Trophoblast cell (in vitro differentiated cells and primary cell): Measurements from ENCODE around the gene NFX1.

ENCODE experiments used
- DNase-seq, 2 donors: peaks; one replicate each; pipeline ENCODE4 v3.0.0-alpha.2; 2016
- H2AFZ ChIP-seq: 2 replicates; pipeline ENCODE4 v1.6.1; 2013; ENCODE audit warnings: low read length, moderate library complexity, mild to moderate bottlenecking; ENCODE audit not compliant: insufficient read depth, poor library complexity
- H2AK5ac ChIP-seq: 2 replicates; pipeline ENCODE4 v1.6.1; 2013; ENCODE audit warnings: mild to moderate bottlenecking, low read length
- H2BK120ac ChIP-seq: 2 replicates; pipeline ENCODE4 v1.6.1; 2013; ENCODE audit warnings: low read length, mild to moderate bottlenecking, moderate library complexity; ENCODE audit not compliant: insufficient read depth, poor library complexity
- H2BK12ac ChIP-seq: 2 replicates; pipeline ENCODE4 v1.6.1; 2013; ENCODE audit warnings: mild to moderate bottlenecking, low read length, moderate library complexity
- H2BK5ac ChIP-seq: 2 replicates; pipeline ENCODE4 v1.6.1; 2013; ENCODE audit warnings: low read length, low read depth, moderate library complexity, mild to moderate bottlenecking; ENCODE audit not compliant: poor library complexity
- H3K14ac ChIP-seq: 2 replicates; pipeline ENCODE4 v1.6.1; 2013; ENCODE audit warnings: mild to moderate bottlenecking, low read length
- H3K18ac ChIP-seq: 2 replicates; pipeline ENCODE4 v1.6.1; 2013; ENCODE audit warnings: mild to moderate bottlenecking, low read length
- H3K23ac ChIP-seq: 2 replicates; pipeline ENCODE4 v1.6.1; 2013; ENCODE audit warnings: low read length
- H3K27ac ChIP-seq: 2 replicates; pipeline ENCODE4 v1.5.1; 2013; ENCODE audit warnings: low read depth, mild to moderate bottlenecking, inconsistent platforms, low read length, moderate library complexity
- H3K27me3 ChIP-seq: 2 replicates; pipeline ENCODE4 v1.6.1; 2013; ENCODE audit warnings: inconsistent platforms, mild to moderate bottlenecking, low read length, moderate library complexity; ENCODE audit not compliant: insufficient read depth
- H3K36me3 ChIP-seq, 2 experiments: 1 replicate in 1 of 2; 2 replicates in 1 of 2; pipeline ENCODE4 v1.6.1; 2013; ENCODE audit warnings: low read length in 2 of 2, mild to moderate bottlenecking in 2 of 2, moderate library complexity in 1 of 2; ENCODE audit not compliant: insufficient read depth in 2 of 2, control insufficient read depth in 1 of 2
- H3K4ac ChIP-seq: 2 replicates; pipeline ENCODE4 v1.6.1; 2013; ENCODE audit warnings: low read depth, mild to moderate bottlenecking, low read length, moderate library complexity
- H3K4me1 ChIP-seq, 2 experiments: 1 replicate in 1 of 2; 2 replicates in 1 of 2; pipeline ENCODE4 v1.6.1; 2013; ENCODE audit warnings: low read length in 2 of 2, mild to moderate bottlenecking in 2 of 2, moderate library complexity in 1 of 2; ENCODE audit not compliant: insufficient read depth in 2 of 2, control insufficient read depth in 1 of 2
- H3K4me2 ChIP-seq: 2 replicates; pipeline ENCODE4 v1.6.1; 2013; ENCODE audit warnings: inconsistent platforms, mild to moderate bottlenecking, low read length, moderate library complexity
- H3K4me3 ChIP-seq: 2 replicates; pipeline ENCODE4 v1.5.1; 2013; ENCODE audit warnings: mild to moderate bottlenecking, low read depth, low read length, inconsistent platforms
- H3K79me1 ChIP-seq: one replicate; pipeline ENCODE4 v1.6.1; 2013; ENCODE audit warnings: low read length
- H3K79me2 ChIP-seq: 2 replicates; pipeline ENCODE4 v1.6.1; 2013; ENCODE audit warnings: low read length, mild to moderate bottlenecking; ENCODE audit not compliant: control insufficient read depth, insufficient read depth, poor library complexity
- H3K9ac ChIP-seq: 2 replicates; pipeline ENCODE4 v1.6.1; 2013; ENCODE audit warnings: mild to moderate bottlenecking, low read length
- H3K9me3 ChIP-seq: 2 replicates; pipeline ENCODE4 v1.6.1; 2013; ENCODE audit warnings: low read depth, mild to moderate bottlenecking, control low read depth, inconsistent platforms, low read length; ENCODE audit not compliant: insufficient read depth
- H4K12ac ChIP-seq: 2 replicates; pipeline ENCODE4 v1.6.1; 2013; ENCODE audit warnings: low read depth, mild to moderate bottlenecking, low read length, moderate library complexity
- H4K8ac ChIP-seq: 2 replicates; pipeline ENCODE4 v1.6.1; 2013; ENCODE audit warnings: low read depth, mild to moderate bottlenecking, low read length, moderate library complexity
- H4K91ac ChIP-seq: one replicate; pipeline ENCODE4 v1.6.1; 2013; ENCODE audit warnings: low read depth, mild to moderate bottlenecking, low read length, moderate library complexity
- WGBS: extraction: QIAGEN DNeasy Blood & Tissue Kit; methylation state at CpG from one replicate; pipeline ENCODE4 v1.1.7; 2013; ENCODE audit warnings: missing lambda C conversion rate; ENCODE audit not compliant: insufficient read length, insufficient coverage; ENCODE audit errors: extremely low coverage; 5-methylcytosine and 5-hydroxymethylcytosine counted together

NFX1 gene

GRCh38 chr9:33291031-33291397 lies 698 bp downstream of the NFX1 start:
- Histone ChIP-seq H3K4ac (peak overlapping the region; percentile 61), H3K4me3 (peak overlapping the region; percentile 95), H3K27ac (peak overlapping the region; percentile 84), H2AFZ (peak overlapping the region; percentile 62), H3K9me3 (no peaks in the 10 kb centered on the region), H3K4me2 (peak overlapping the region; percentile 70), H2BK120ac (peak overlapping the region; percentile 85), H3K79me2 (peaks cover 10% of the 10 kb centered on the region), H4K8ac (peak overlapping the region; percentile 89), H3K79me1 (peaks cover 10% of the 10 kb centered on the region), H3K4me1 (peaks cover 3% of the 10 kb centered on the region in 2 experiments), H3K18ac (peak overlapping the region; percentile 83), H2AK5ac (peak overlapping the region; percentile 46), H3K14ac (peak overlapping the region; percentile 91), H3K9ac (peak overlapping the region; percentile 86), H4K91ac (peak overlapping the region; percentile 87), H3K23ac (no peak overlapping the region), H2BK5ac (peak overlapping the region; percentile 63), H4K12ac (peak overlapping the region; percentile 89), H2BK12ac (no peak overlapping the region), H3K36me3 (peaks cover 7 to 13% of the 10 kb centered on the region in 2 experiments), H3K27me3 (no peaks in the 10 kb centered on the region)
- no CpG with 5 or more reads among the region's 7 CpGs for WGBS
- no peak for DNase-seq

GRCh38 chr9:33291901-33292300 lies 1.6 kb downstream of the NFX1 start:
- no peak overlapping the region for H4K8ac ChIP-seq
- H4K12ac ChIP-seq, result no peak overlapping the region
- no peak overlapping the region for H3K9ac ChIP-seq
- H3K23ac ChIP-seq, result no peak overlapping the region
- no peak overlapping the region for H4K91ac ChIP-seq
- no peak for DNase-seq
- peaks cover 10% of the 10 kb centered on the region for H3K79me1 ChIP-seq
- H3K4ac ChIP-seq, result peak overlapping the region; percentile 15
- no peak overlapping the region for H2AFZ ChIP-seq
- no CpG with 5 or more reads among the region's 5 CpGs for WGBS
- H3K27me3 ChIP-seq, result no peaks in the 10 kb centered on the region
- no peak overlapping the region for H2BK12ac ChIP-seq
- H2BK120ac ChIP-seq, result no peak overlapping the region
- no peak overlapping the region for H2AK5ac ChIP-seq
- H3K18ac ChIP-seq, result no peak overlapping the region
- no peaks in the 10 kb centered on the region for H3K9me3 ChIP-seq
- no peak overlapping the region for H2BK5ac ChIP-seq
- H3K4me3 ChIP-seq, result no peak overlapping the region
- H3K14ac ChIP-seq, result no peak overlapping the region
- peaks cover 10% of the 10 kb centered on the region for H3K79me2 ChIP-seq
- peaks cover 3% of the 10 kb centered on the region in 2 experiments for H3K4me1 ChIP-seq
- peaks cover 9 to 19% of the 10 kb centered on the region in 2 experiments for H3K36me3 ChIP-seq
- no peak overlapping the region for H3K4me2 ChIP-seq
- no peak overlapping the region for H3K27ac ChIP-seq

- Histone ChIP-seq H3K4me3 (no peak overlapping the region), H3K9ac (no peak overlapping the region), H3K27ac (no peak overlapping the region), H2AFZ (no peak overlapping the region), H2AK5ac (no peak overlapping the region), H2BK120ac (no peak overlapping the region), H3K79me2 (peaks cover 10% of the 10 kb centered on the region), H2BK12ac (no peak overlapping the region), H3K4me2 (no peak overlapping the region), H3K36me3 (peaks cover 16 to 29% of the 10 kb centered on the region in 2 experiments), H4K8ac (no peak overlapping the region), H4K12ac (no peak overlapping the region), H3K27me3 (no peaks in the 10 kb centered on the region), H4K91ac (no peak overlapping the region), H3K14ac (no peak overlapping the region), H2BK5ac (no peak overlapping the region), H3K9me3 (no peaks in the 10 kb centered on the region), H3K23ac (no peak overlapping the region), H3K18ac (no peak overlapping the region), H3K4me1 (peaks cover 3% of the 10 kb centered on the region in 2 experiments), H3K79me1 (peaks cover 10% of the 10 kb centered on the region), H3K4ac (no peak overlapping the region)
- no CpG with 5 or more reads among the region's 2 CpGs for WGBS
- DNase-seq, result no peak
Observed at GRCh38 chr9:33293782-33294181, 3.5 kb downstream of the NFX1 start.

GRCh38 chr9:33294670-33295432 lies 4.5 kb downstream of the NFX1 start:
- H3K4ac ChIP-seq, result no peak overlapping the region
- no peak overlapping the region for H3K18ac ChIP-seq
- H3K4me1 ChIP-seq, result peaks cover 0 to 3% of the 10 kb centered on the region in 2 experiments
- H3K36me3 ChIP-seq, result peaks cover 18 to 32% of the 10 kb centered on the region in 2 experiments
- no peak overlapping the region for H4K91ac ChIP-seq
- H3K27me3 ChIP-seq, result no peaks in the 10 kb centered on the region
- H2BK5ac ChIP-seq, result no peak overlapping the region
- no peak overlapping the region for H2AK5ac ChIP-seq
- no peak overlapping the region for H2BK12ac ChIP-seq
- peaks cover 8% of the 10 kb centered on the region for H3K79me1 ChIP-seq
- DNase-seq, result no peak
- H3K4me2 ChIP-seq, result no peak overlapping the region
- H3K9me3 ChIP-seq, result no peaks in the 10 kb centered on the region
- H2BK120ac ChIP-seq, result no peak overlapping the region
- WGBS, result no CpG with 5 or more reads among the region's 12 CpGs
- no peak overlapping the region for H3K4me3 ChIP-seq
- H3K79me2 ChIP-seq, result peaks cover 9% of the 10 kb centered on the region
- no peak overlapping the region for H4K8ac ChIP-seq
- H3K23ac ChIP-seq, result no peak overlapping the region
- H4K12ac ChIP-seq, result no peak overlapping the region
- H2AFZ ChIP-seq, result no peak overlapping the region
- H3K14ac ChIP-seq, result no peak overlapping the region
- no peak overlapping the region for H3K9ac ChIP-seq
- no peak overlapping the region for H3K27ac ChIP-seq
